Activated T-cell treated with anti-CD3 and anti-CD28 coated beads, Interleukin-2, amount 50 U/mL, for 1 hour (primary cell): Measurements from ENCODE around the gene CCSER1.
"Not testable (repeated sequence)": the region's sequence is repeated elsewhere in the genome, so short reads cannot be mapped to it uniquely, and the experiment has no call there.

Experiments
- DNase-seq: peaks from one replicate; pipeline ENCODE4 v3.0.0-alpha.2; 2020

Gene CCSER1

DNA sequence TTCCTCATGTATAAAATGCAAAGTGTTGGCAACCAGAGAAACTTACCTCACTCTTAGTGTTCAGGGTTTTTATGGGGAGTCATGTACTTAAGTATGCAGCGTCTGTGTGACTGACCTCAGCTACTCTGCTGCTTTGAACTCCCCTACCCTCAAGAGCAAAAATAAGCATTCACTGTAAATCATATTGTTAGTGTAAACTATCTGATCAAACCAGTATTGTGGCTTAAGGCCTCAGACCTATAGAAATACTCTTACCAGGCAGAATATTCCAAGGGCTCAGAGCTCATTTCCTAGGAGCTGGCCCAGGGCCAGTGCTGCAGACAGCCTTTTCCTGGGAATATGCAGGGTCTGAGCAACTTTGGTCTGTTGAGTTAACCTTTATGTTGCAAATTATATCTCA lies 453.1 kb downstream of the CCSER1 start:
- no peak for DNase-seq

DNA sequence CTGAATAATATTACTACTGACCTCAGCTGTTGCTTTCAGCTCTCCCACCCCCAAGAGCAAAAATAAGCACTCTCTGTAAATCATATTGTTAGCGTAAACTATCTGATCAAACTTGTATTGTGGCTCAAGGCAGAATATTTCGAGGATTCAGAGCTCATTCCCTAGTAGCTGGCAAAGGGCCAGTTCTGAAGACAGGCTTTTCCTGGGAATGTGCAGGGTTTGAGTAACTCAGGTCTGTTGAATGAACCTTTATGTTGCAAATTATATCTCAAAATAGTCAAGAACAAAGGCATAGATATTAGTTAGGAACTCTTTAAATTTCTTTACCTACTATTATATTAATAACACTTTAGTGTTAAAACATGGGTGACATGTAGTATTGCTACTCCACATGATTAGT lies 454.9 kb downstream of the CCSER1 start:
- no peak for DNase-seq

DNA sequence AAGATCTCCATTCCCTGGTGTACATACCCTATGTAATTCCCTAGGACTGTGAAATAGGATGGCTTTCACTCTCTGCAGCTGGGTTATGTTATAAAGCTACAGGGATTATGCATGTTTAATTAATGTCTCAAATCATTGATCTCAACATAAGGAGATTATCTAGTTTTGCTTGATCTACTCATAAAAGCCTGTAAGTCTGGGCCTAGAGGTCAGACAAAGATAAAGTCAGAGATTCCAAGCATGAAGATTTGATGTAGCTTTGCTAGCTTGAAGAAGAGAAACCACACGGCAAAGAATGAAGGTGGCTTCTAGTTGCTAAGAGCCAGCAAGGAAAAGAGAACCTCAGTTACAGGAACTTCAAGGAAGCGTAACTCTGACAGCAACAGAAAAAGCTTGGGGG lies 456.9 kb downstream of the CCSER1 start:
- DNase-seq, result no peak

GRCh38 chr4:90585961-90586360 lies 458.8 kb downstream of the CCSER1 start:
- no peak for DNase-seq

- DNase-seq, result no peak
Measured at GRCh38 chr4:90586799-90587198, 459.6 kb downstream of the CCSER1 start.

- DNase-seq, result no peak
Measured at GRCh38 chr4:90597927-90598326, 470.7 kb downstream of the CCSER1 start.

GRCh38 chr4:90598741-90599140 lies 471.5 kb downstream of the CCSER1 start:
- no peak for DNase-seq

DNA sequence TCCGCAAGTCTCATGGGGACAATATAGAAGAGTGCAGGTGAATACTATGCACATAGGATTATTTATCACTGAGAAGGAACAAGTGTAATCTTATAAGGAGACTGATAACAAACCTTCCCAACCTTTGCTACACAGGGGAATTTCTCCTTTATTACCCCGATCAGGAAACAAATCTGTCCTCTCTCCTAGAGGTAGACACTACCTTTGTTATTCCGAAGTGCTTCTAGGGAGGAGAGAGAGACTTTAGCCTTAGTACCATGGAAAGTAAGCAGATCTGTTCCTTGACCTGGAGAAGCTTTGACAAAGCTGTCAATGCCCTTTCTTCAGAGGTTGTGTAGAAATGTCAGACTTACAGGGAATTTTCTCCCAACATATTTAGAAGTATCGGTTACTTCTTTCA lies 475.5 kb downstream of the CCSER1 start:
- no peak for DNase-seq

DNA sequence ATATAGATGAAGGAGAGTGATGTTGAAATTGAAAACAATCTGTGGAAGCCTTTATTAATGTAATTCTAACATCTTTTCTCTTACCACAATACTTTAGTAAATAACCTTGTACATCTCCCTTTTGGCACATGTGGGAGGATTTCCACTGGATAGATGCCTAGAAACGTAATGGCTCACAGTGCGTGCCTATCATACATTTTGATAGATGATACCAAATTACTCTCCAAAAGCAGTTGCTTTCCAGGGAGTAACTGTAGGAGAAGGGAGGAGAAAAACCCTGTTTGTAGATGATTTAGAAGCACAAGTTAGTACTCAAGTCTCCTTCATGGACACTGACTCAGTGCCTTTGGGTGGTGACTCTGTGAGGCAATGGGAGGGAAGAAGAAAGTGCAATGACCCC lies 476.3 kb downstream of the CCSER1 start:
- DNase-seq, result no peak

DNA sequence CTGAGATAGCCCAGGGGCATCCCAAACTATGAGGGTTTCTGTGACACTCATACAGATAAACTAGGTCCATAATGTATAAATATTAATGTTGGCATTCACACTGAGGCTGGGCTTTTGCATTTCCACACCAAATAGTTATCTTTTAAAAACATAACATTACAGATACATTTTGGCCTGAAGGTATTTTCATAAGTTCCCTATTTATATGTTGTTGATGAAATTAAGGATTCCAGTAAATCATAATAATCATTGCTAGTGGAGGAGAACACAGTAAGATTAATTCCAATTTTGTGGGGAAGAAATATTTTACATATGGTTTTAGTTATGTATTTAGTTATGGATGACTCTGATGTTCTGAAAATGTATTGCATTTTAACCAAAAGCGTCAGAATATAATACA lies 479.6 kb downstream of the CCSER1 start:
- DNase-seq, result no peak

- DNase-seq, result no peak
Measured at GRCh38 chr4:90614371-90614770, 487.2 kb downstream of the CCSER1 start.

- no peak for DNase-seq
Measured at GRCh38 chr4:90621080-90621479, 493.9 kb downstream of the CCSER1 start.

DNA sequence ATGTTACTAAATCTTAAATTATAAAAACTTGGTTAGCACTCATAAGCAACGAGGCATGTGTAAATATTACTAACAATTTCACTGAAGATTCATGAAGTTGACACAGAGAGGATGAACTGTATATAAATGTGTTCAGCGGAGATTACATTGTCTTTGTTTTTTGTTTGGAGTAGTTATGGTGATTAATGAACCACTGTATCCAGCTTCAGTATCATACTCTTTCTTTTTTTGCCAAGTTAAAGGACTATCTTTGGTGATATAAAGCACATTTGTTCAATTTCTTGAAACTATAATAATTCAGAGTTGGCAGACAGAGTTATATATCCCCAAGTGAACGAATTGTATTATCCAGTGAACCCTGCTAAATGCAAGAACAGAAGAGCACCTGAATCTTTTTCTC lies 497.6 kb downstream of the CCSER1 start:
- no peak for DNase-seq

DNA sequence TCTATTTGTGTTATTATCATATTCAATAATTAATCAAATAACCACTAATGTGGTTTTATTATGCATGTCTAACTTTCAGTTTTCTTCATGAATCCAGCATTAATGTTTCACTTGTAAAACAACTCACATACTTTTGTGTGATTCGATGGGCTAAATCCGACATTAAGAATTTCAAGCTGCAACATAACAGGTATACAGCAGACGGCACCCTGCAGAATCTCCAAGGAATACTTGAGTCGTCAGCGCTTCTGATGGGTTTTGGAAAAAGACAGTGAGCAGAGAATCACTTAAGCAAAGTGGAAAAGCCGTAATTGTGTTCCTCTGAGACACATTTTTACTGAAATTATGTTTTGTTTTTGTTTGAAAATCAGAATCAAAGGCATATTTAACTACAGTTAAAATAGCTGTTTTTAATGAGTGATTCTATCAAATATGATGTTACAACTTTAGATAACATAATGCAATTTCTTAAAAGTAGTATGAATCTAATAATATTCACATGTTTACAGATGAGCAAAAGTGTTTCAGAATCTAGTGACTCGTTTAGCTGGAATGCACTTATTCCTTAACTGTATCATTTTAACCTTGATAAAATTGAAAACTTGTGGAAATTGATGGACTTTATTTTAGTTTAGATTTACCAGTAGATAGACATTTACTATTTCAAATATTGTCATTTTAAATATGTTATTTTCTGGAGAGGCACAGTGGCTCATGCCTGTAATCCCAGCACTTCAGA lies 514.8 kb downstream of the CCSER1 start:
- DNase-seq, result no peak

DNA sequence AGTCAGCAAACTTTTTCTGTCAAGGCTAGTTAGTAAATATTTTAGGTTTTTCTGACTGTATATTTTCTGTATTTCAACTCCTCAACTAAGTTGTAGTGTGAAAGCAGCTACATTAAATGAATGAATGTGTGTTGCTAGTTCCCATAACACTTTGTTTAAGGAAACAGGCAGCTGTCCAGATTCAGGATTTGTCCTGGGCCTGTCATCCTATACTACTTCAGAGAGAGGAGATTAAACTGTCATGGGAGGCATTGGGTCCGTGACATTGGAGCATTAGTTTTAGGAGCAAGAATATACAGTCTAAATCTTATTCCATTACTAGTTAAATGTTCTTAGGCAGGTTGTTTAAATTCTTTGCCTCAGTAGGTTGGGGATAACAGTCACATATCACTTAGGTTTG lies 516.0 kb downstream of the CCSER1 start:
- DNase-seq, result no peak

DNA sequence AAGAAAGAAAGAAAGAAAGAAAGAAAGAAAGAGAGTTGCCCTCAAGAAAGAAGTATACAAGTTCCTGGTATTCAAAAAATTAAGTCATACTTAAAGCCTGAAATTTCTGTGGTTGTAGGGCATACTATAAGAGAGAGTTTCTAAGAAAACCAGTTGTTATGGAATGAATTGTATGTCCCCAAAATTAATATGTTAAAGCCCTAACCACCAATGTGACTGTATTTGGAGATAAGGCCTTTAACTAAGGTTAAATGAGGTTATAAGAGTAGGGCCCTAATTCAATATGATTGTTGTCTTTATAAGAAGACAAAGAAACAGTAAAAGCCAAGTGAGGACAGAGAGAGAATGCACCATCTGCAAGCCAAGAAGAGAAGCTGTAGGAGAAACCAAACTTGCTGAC lies 521.1 kb downstream of the CCSER1 start:
- DNase-seq, result no peak

DNA sequence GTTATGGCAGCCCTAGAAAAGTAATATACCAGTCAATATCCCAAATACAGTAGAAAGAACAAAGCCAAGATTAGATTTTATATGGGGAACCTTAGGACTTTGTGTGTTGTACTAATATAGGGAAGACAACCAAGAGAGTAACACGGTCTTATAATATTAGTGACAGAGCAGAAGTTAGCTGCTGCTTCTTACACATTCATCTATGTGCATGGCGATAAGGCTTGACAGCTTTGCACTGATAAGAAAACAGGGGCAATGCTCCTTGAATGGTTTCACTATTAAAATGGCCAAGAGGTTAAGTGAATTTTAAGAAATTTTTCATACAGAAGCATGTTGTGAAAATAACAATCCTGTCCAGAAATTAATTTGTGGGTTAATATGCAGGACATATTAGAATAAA lies 521.6 kb downstream of the CCSER1 start:
- DNase-seq, result no peak

GRCh38 chr4:90660672-90661071 lies 533.5 kb downstream of the CCSER1 start:
- DNase-seq, result no peak

GRCh38 chr4:90670183-90670582 lies 543.0 kb downstream of the CCSER1 start:
- no peak for DNase-seq

GRCh38 chr4:90689739-90690138 lies 562.5 kb downstream of the CCSER1 start:
- DNase-seq, result no peak

- no peak for DNase-seq
Measured at GRCh38 chr4:90695411-90695810, 568.2 kb downstream of the CCSER1 start.

DNA sequence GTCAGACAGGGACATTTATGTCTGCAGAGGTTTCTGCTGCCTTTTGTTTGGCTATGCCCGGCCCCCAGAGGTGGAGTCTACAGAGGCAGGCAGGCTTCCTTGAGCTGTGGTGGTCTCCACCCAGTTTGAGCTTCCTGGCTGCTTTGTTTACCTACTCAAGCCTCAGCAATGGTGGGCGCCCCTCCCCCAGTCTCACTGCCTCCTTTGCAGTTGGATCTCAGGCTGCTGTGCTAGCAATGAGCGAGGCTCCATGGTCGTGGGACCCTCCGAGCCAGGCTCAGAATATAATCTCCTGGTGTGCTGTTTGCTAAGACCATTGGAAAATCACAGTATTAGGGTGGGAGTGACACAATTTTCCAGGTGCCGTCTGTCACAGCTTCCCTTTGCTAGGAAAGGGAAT lies 578.3 kb downstream of the CCSER1 start:
- DNase-seq, result not testable (repeated sequence)

GRCh38 chr4:90715242-90715641 lies 588.0 kb downstream of the CCSER1 start:
- no peak for DNase-seq

DNA sequence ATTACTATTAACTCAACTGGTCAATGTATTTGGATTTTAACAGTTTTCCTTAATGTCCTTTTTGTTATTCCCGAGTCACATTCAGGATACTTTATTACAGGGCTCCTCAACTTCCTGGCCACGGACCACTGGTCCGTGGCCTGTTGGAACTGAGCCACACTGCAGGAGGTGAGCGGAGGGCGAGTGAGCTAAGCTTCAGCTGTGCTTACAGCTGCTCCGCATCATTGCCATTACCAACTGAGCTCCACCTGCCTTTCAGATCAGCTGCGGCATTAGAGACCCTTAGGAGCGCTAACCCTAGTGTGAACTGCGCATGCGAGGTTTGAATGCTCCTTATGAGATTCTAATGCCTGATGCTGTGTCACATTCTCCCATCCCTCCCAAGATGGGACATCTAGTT lies 591.7 kb downstream of the CCSER1 start:
- DNase-seq, result no peak

DNA sequence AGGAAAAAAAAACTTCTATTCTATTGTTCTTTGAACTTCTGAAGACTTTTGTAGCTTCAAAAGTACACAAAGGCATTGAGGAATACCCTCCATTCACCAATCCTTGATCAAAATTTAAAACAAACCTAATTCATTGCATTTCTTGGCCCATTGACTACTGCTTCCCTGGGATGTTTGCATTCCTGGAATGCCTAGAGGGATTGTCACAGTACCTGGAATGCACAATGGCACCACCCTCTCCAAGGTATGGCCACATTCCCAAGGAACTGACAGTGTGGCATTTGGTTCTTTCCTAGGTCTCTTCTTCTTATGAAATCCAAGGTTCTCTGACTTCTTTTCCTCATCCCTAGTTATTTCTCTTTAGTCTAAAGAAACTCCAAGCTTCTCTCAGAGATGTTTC lies 600.7 kb downstream of the CCSER1 start:
- DNase-seq, result no peak

DNA sequence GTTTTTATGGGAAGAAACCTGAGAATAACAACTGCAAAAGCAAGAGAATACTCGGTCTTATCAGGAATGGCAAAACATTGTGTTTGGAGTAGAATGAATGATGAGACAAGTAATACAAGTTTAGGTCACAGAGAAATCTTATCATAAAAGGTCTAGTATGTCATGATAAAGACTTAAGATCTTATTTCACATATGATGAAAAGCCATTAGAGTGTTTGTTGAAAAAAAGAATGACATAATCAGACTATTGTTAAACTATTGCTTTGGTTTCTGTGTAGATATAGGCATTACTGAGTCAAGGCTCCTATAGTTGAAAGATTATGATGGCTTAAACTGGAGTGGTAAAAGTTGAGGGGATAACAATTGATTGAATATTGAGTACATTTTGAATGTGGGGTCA lies 603.6 kb downstream of the CCSER1 start:
- no peak for DNase-seq
